SK-N-SH (cell line): ENCODE data around the gene BMF.

ENCODE experiments used
- CTCF ChIP-seq: fragments of 200-600 bp; sonication (generic); IDR thresholded peaks from 2 replicates; pipeline ENCODE4 v1.6.1; 2017; ENCODE audit warnings: antibody characterized with exemption, mild to moderate bottlenecking, moderate library complexity
- ELF1 ChIP-seq: IDR thresholded peaks from 2 replicates; pipeline ENCODE4 v1.4.0; 2012
- EZH2phosphoT487 ChIP-seq: fragments of 200-600 bp; sonication (generic); IDR thresholded peaks from 2 replicates; pipeline ENCODE4 v1.6.1; 2017; ENCODE audit warnings: low read depth, mixed run types, mild to moderate bottlenecking, antibody characterized with exemption, moderate library complexity, borderline replicate concordance
- GABPA ChIP-seq: IDR thresholded peaks from 2 replicates; pipeline ENCODE4 v1.4.0; 2012; ENCODE audit warnings: low read depth, mild to moderate bottlenecking
- IRF3 ChIP-seq: fragments of 150-350 bp; IDR thresholded peaks from 2 replicates; pipeline ENCODE4 v1.6.1; 2016; ENCODE audit warnings: mild to moderate bottlenecking, low read depth, low read length
- JUND ChIP-seq: IDR thresholded peaks from 2 replicates; pipeline ENCODE4 v1.4.0; 2012
- MAX ChIP-seq: IDR thresholded peaks from 2 replicates; pipeline ENCODE4 v1.4.0; 2012; ENCODE audit warnings: low read depth
- MXI1 ChIP-seq: IDR thresholded peaks from 2 replicates; pipeline ENCODE4 v1.6.1; 2012; ENCODE audit warnings: mild to moderate bottlenecking, low read depth, low read length, improper control_type of control experiment
- RXRA ChIP-seq: IDR thresholded peaks from 2 replicates; pipeline ENCODE4 v1.4.0; 2012; ENCODE audit warnings: low read depth, mild to moderate bottlenecking, borderline replicate concordance
- SIN3A ChIP-seq: IDR thresholded peaks from 2 replicates; pipeline ENCODE4 v1.6.1; 2012; ENCODE audit warnings: low read depth, mild to moderate bottlenecking, low read length, moderate library complexity, borderline replicate concordance
- TAF1 ChIP-seq: IDR thresholded peaks from 2 replicates; pipeline ENCODE4 v1.6.1; 2012; ENCODE audit warnings: low read depth, mild to moderate bottlenecking, low read length, moderate library complexity, borderline replicate concordance
- YY1 ChIP-seq: IDR thresholded peaks from 2 replicates; pipeline ENCODE4 v1.4.0; 2012; ENCODE audit warnings: low read depth, mild to moderate bottlenecking
- TF ChIP-seq, protein P1 (sequence below): IDR thresholded peaks from 2 replicates; pipeline ENCODE4 v1.6.1; 2012; ENCODE audit warnings: mild to moderate bottlenecking, low read depth, low read length, moderate library complexity
- TF ChIP-seq, protein P2 (sequence below): IDR thresholded peaks from 2 replicates; pipeline ENCODE4 v1.4.0; 2012; ENCODE audit warnings: low read depth, borderline replicate concordance

DNA sequence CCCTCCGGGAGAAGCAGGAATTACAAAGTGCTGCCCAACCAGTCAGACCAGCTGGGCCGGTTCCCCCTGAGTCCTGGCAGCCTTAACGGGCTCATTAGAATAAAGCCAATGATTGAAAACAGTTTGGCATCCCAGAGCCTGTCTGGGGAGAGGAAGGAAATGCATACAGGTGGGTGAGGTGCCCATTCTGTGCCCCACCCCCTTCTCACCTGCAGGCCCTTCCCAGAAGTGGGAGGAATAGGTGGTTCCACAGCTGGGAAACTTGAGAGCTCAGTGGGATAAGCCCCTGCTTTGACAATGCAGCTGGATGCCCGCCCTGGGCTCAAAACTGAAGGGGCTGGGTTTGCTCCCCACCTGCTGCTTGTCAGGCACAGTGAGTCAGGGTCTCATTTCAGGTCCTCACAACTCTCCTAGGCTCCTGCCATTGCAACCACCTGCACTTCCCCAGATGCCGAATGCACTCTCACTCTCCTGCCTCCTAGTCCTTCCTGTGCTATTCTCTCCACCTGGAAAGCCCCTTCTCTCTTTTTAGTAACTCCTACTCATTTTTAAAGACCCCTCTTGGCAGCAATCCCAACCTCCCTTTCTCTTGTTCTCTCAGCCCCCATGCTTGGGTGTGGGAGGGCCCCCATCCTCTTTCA, 46.7 kb upstream of the BMF start:
- TF ChIP-seq CTCF = no peak
- TF ChIP-seq IRF3 = no peak
- no peak for TF ChIP-seq TAF1
- TF ChIP-seq JUND = no peak
- TF ChIP-seq YY1 = no peak
- no peak for TF ChIP-seq EZH2phosphoT487
- no peak for TF ChIP-seq MAX
- no peak for TF ChIP-seq ELF1
- TF ChIP-seq, protein P1, sequence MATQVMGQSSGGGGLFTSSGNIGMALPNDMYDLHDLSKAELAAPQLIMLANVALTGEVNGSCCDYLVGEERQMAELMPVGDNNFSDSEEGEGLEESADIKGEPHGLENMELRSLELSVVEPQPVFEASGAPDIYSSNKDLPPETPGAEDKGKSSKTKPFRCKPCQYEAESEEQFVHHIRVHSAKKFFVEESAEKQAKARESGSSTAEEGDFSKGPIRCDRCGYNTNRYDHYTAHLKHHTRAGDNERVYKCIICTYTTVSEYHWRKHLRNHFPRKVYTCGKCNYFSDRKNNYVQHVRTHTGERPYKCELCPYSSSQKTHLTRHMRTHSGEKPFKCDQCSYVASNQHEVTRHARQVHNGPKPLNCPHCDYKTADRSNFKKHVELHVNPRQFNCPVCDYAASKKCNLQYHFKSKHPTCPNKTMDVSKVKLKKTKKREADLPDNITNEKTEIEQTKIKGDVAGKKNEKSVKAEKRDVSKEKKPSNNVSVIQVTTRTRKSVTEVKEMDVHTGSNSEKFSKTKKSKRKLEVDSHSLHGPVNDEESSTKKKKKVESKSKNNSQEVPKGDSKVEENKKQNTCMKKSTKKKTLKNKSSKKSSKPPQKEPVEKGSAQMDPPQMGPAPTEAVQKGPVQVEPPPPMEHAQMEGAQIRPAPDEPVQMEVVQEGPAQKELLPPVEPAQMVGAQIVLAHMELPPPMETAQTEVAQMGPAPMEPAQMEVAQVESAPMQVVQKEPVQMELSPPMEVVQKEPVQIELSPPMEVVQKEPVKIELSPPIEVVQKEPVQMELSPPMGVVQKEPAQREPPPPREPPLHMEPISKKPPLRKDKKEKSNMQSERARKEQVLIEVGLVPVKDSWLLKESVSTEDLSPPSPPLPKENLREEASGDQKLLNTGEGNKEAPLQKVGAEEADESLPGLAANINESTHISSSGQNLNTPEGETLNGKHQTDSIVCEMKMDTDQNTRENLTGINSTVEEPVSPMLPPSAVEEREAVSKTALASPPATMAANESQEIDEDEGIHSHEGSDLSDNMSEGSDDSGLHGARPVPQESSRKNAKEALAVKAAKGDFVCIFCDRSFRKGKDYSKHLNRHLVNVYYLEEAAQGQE = no peak
- no peak for TF ChIP-seq SIN3A
- TF ChIP-seq GABPA = no peak
- TF ChIP-seq, protein P2, sequence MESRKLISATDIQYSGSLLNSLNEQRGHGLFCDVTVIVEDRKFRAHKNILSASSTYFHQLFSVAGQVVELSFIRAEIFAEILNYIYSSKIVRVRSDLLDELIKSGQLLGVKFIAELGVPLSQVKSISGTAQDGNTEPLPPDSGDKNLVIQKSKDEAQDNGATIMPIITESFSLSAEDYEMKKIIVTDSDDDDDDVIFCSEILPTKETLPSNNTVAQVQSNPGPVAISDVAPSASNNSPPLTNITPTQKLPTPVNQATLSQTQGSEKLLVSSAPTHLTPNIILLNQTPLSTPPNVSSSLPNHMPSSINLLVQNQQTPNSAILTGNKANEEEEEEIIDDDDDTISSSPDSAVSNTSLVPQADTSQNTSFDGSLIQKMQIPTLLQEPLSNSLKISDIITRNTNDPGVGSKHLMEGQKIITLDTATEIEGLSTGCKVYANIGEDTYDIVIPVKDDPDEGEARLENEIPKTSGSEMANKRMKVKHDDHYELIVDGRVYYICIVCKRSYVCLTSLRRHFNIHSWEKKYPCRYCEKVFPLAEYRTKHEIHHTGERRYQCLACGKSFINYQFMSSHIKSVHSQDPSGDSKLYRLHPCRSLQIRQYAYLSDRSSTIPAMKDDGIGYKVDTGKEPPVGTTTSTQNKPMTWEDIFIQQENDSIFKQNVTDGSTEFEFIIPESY = no peak
- TF ChIP-seq RXRA = no peak
- no peak for TF ChIP-seq MXI1
